HK-2 (cell line): ENCODE measurements around the gene JAM3.

Source experiments
- DNase-seq: peaks from one replicate; pipeline ENCODE4 v3.0.0-alpha.2; 2018; ENCODE audit not compliant: unreplicated experiment

Gene JAM3

DNA sequence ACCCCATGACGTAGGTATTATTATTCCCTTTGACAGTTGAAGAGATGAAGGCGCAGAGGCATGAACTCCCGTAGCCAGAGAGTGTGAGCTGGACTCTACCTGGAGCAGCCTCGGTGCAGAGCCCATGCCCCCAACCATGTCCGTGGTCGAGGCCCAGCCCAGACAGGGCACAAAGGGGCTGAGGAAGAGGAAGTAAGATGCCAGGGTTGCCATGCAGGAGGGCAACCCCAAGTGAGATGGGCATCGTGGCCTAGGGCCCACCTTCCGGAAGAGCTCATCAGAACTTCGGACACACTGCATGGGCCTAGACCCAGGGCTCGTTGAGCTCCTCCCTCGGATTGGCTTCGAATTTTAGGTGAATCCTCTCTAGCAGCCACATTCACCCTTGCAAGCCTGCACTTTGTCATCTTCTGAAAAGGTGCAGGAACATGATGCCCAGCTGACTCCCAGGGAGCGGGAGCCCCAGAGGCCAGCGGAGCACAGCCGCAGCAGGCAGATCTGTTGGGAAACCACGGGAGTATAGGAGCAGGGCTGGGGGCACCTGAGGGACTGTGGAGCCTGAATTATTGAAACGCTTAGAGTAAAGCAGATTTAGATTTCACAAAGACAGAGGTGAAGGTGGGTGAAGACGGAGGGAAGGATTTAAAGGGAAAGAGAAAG is 29.0 kb upstream of the JAM3 start:
- DNase-seq = no peak

DNA sequence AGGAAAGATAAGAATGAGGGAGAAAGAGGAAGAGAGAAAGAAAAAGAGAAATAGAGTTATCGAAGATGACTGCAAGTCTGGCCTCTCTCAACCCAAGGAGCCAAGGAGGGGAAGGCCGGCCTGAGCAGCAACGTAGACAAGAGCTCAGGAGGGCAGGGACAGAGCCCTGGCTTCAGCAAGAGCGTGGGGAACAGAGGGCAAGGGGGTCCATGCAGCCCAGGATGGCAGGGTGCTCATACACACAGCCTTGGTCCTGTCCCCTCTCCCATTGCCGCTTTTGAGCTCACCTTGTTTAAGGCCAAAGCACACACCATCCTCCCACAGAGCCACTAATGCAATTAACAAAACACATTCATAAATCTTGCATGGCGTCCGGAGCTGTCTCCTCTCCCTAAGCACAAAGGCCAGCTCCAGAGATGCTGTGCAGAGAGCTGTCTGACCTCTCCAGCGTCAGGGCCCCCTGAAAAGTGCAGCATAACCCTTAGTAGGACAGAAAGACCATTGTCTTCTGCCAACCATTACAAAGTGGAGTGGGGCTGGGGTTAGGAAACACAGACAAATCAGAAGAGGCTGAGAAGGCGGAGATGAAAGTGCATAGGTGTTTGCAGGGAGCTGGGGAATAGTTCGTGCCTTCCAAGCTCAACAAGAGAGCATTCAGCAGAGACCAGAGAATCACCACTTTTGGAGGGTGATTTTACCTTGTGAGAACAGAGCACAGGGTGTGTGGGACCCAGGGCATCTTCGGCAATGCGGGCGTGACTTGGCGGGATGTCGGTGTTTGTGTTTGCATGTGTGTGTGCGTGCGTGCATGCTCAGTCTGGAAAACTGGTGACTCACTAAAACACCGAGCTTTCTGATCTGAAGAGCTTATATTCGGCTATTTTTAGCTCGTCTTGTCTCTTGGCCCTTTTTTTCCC is 28.2 kb upstream of the JAM3 start:
- DNase-seq = no peak

DNA sequence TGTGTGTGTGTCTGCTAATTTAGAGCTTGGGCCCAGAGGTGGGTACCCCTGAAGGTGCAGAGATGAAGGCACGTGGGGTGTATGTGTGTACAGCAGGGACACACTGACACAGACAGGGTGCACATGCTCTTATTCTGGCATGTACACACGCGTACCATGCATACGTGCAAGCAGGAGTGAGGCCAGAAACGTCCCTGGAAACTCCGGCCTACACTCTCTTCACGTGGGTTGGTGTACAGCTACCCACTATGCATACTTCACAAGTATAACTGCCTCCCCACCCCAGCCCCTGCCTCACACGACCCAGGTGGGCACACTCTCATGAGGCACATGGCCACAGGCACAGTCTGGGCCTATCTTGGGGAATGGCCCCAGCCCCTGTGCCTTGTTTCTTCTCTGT is 27.5 kb upstream of the JAM3 start:
- DNase-seq = no peak

DNA sequence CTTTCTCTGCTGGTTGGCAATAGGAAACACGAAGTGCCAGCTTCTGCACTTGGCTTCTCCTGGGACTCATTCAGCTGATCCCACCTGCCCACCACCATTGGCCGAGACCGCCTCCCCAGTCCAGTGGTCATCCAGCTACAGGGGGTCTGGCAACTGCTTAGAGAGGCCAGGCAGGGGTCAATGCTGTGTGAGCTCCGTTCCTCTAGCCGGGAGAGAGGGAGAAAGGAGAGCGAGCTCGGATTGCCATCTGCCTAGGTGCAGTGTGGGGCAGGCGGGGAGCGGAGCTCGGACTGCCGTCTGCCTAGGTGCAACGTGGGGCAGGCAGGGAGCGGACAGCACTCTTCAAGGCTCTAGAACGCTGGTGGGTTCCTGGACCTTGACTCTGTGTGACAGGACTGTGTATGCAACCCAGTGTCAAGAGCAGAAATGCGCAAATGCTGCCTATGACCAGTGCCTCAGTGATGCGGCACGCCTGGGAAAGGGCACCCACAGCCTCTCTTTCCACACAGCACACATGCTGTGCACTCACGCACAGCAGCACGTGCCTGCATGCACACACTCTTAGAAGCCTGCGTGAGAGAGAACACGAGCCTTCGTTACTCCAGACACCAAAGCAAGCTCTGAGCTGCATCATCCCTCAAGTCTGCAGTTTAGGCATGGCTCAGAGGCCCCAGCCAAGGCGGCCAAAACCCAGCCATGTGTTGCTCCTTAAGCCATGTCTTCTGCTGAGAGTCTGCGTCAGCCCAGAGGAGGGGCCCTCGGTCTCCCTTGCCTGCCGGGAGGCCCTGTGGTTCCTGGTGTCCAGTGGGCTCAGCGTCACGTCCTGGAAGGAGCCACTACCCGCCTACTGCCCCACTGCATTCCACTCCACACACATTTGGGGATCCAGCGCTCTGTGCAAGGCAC is 26.8 kb upstream of the JAM3 start:
- DNase-seq = no peak

DNA sequence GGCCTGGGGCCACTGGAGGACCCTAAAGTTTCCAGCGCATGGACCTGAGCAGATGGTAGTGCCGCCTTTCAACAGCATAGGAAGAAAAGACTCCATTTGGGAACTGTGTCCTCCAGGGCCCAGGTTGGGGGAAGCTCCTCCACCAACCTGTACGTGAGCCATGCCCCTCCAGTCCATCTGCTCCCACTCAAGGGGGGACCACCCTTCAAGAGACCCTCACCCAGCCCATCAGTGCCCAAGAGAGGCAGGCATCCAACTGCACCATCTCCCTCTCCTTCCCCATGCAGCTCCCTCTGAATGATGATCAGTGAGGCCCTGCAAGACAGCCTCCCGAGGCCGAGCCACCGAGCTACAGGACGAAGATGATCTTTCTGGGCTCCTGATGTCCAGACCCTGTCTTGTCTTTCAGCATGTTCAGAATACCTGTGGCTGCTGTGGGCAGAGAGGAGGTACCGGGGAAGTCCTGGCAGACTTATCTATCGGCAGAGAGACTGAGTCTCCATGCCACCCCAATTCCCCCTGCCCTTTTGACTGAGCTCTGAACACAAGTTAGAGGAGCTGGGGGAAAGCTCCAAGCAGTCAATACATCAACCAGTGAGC is 25.0 kb upstream of the JAM3 start:
- DNase-seq = no peak

DNA sequence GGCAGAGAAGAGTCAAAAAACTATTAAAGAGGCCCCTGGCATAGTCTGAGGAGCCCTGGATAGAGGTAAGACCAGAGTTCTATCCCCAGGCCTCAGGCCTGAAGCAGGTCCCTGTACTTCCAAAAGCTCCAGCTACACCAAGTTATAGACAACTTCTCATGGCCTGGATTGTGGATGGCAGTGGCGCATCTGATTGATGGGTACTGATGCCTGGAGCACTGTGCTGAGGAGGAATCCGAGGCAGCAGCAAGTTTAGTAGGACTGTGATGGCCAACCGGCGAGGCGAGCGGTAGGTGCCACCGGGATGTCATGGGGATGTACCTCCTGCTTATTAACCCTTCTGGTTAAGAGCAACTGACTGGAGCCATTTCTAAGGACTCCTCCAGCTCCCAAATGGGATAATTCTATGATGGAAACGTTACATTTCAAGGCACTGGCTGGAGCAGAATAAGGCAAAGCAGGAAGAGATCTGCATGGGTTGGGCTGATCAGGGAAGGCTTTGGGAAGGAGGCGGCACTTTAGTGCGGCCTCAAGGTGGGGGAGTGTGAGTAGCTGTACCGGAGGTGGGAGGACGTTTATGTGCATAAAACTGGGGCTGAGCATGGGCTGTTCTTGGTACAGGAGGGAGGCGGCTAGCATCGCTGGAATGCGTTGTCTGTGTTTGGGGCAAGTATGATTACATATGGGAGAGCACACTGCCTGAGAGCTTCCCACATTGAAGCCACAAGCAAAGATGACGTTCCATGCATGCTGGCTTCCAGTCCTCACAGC is 24.2 kb upstream of the JAM3 start:
- DNase-seq = no peak

DNA sequence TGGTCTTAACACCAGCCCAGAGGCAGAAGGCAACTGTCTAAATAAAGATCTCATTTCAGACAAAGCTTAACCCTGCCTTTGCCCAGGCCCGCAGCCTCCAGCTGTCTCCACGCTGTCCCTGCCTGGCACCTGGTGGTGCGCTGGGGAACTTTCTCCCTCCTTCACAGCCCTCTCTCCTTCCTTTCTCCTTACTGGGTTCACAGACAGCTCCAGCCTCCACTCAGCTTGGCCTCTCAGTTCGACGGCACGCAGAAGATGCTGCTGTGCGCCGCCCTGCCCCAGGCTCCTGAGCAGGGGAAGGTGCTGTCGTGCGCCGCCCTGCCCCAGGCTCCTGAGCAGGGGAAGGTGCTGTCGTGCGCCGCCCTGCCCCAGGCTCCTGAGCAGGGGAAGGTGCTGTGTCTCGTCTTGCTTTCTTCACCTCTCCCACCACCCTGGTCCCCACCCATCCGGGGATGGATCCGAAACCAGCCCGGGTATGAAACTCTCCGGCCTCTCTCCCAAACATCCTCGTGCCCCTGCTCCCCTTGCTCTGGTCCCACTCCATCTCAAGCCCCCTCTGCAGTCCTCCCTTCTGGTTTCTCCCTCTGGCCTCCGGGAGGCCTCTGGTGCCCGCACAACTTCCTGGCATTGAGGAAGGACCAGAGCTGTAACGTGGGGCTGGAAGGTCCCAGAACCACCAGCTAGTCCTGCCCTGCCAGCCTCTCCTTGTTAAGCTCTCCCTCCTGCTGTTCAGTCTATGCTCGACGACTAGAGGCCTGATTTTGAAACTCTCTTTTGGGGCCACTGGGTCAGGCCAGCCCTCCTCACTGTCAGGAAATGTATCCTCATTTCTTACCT is 22.9 kb upstream of the JAM3 start:
- DNase-seq = no peak

DNA sequence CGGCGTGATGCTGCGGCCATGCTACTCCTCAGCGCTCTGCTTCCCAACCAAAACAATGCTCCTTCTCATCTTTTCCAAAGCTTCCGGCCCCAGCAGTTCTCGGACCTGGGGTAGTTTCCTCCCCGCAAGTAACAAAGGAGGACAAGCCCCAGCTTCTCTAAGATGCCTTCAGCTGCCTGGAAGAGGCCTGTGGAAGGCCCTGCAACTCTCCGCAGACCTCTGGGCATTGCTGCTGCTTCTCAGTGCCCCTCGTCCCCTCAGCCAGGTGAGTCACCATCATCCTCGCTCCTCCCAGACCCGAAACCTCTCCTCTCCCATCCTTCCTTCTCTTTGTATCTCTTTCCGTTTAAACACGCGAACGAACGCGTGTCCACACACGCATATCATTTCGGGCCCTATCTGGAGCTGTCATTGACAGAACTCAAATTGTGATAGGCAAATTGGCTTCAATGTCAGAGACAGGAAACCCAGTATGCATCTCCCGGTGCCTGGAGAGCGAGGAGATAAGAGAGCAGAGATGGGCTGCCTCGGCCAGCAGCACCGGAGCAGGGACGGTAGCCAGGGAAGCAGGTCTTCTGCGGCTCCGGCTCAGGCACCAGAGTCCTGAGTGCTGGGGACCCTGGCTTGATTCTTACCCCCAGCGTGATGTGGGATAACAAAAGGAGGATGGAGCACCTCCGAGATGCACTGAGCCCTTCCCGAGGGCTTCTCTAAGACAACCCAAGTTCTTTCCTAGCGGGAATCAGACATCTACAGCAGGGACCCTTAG is 22.0 kb upstream of the JAM3 start:
- no peak for DNase-seq

DNA sequence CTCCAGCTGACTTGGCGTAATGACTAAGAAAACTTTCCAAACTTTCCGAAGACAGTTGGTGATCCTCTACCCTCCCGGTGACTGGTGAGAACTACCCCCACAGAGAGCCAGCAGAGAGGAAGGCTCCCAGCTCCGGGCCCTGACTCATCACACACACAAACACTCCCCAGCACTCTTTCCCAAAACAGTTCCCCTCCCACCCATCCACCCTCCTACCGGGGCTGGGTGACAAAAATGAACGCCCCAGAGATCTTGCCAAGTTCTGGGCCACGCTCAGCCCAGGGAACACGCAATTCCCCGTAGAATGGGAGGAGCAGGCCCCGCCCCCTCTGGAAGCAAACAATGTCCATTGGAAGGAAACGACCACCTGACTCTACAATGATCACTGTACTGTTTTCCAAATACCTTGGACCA is 21.3 kb upstream of the JAM3 start:
- DNase-seq = no peak

DNA sequence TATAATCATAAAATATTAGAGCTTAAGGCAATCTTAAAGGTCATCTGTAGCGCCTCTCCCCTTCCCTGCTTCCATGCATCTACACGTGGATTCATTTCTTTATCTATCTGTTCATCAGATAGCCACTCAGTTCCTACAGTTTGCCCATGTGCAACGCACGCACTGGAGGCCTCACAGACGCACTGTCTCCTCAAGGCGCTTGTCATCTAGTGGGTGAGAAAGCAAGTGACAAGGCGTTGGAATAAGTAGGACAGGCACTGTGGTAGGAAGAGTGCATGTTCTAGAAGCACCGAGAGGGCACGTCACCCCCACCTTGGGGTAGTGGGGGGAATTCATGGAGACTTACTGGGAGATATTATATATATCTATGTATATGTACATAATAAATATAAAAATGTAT is 20.8 kb upstream of the JAM3 start:
- no peak for DNase-seq

DNA sequence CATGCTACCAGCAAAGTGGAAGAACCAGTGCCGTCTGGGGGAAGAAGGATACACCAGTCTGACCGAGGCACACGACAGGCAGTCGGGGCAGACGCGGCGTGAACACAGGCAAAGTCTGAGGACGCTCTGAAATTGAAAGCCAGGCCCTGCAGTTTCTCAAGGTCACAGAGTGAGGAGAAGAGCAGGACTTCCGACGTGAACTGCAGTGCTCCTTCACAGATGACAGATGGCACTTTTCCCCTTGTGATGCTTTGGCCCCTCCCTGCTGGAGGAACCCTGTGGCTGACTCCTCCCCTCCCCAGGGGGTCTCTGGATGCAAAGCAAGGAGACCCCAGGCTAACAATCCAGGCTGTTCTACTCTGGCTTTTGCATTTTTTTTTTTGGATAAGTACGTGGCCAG is 19.6 kb upstream of the JAM3 start:
- DNase-seq = no peak

DNA sequence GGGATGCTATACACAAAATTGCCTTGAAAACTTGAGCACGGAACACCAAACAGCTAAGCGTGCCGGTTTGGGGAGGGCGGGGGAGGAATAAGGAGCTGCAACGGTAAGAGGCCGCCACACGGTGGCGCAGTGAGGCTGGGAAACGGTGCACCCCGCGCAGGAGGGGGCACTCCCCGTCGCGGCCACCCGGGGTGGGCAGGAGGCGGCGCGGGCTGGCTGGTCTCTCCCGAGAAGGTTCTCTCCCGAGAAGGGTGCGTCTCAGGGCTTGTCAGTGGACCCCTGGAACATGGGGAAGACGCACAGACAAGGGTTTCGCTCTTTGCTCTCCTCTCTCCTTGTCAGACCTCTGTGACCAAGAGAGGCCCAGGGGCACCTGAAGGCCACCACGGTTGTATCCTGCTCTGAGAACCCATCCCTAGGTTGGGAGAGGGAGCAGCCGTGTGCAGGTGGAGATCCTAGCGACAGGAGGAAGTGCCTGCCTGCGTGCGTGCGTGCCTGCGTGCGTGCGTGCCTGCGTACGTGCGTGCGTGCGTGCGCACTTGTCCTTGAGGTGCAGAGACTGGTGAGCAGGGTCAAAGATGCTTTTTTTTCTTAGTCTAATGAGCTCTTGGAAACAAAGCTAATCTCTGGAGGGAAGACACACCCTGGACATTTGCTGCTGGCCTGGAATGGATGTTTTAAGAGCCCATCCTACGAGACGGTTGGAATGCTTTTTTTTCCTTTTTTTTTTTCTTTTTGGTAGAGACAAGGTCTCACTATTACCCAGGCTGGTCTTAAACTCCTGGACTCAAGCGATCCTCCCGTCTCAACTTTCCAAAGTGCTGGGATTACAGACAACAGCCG is 18.1 kb upstream of the JAM3 start:
- DNase-seq = peak; percentile 46

DNA sequence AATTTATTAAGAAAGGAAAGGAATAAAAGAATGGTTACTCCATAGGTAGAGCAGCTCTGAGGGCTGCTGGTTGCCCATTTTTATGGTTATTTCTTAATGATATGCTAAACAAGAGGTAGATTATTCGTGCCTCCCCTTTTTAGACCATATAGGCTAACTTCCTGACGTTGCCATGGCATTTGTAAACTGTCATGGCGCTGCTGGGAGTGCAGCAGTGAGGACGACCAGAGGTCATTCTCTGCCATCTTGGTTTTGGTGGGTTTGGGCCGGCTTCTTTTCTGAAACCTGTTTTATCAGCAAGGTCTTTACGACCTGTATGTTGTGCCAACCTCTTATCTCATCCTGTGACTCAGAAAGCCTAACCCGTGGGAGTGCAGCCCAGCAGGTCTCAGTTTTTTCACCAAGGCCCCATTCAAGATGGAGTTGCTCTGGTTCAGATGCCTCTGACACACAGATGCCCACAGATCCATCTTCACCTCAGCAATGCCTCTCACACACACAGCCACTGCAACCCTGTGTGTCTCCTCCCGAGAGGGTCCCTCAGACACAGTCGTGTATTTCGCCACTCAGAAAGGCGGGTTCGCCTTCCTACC is 16.4 kb upstream of the JAM3 start:
- no peak for DNase-seq

DNA sequence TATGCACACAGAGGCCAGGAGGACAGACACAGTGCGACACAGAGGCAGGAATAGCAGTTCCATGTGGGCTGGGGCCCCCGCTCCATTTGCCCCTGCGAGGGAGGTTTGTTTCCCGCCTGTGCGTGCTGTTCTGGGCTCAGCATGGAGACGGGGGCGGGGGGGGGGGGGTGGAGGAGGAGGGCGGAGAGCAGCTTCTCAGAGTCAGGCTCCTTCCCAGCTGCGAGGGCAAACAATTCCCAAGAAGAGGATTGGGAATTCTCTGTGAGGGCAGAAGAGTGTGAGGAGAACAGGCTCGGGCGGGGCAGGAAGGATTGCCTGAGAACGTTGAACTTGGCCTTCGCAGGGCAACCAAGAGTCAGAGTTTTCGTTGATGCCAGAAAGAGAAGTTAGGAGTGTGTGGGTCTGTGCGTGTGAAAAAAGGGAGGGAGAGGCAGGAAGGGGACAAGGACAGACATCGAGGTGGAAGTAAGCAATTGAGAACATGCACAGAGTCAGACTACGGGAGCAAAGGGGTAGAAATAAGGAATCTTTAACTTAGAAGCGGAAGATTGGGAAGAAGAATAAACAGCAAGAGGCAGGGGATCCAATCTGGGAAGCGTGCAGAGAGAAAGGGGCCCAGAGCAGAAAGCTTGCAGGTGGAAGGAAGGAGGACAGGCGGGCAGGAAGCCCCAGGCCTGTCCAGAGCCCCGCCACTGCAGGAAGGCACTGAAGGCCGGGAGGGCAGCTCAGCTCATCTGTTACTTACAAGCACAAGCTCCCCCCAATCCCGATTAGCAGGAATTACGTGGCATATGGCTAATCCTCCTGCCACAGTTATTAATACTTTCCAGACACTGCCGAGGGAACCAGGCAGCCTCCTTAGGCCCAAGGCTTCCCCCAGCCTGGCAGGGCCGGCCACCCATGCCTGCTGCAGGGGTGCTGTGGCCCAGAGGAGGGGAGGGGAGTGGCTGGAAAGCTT is 15.6 kb upstream of the JAM3 start:
- DNase-seq = no peak

DNA sequence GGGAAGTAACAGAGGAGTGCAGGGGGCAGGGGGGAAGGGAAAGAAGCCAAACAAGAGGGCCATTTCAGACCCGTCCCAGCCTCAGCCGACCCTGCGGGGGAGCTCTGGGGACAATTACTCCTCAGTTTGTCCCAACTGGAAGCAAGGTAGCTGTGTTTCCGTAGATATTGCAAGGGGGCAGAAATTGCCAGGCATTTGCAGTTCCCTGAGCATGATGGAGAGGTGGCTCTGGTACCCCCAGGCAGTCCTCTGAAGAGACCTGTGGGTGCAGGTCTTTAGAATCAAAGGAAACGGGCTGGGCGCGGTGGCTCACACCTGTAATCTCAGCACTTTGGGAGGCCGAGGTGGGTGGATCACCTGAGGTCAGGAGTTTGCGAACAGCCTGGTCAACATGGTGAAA is 13.8 kb upstream of the JAM3 start:
- DNase-seq = no peak

DNA sequence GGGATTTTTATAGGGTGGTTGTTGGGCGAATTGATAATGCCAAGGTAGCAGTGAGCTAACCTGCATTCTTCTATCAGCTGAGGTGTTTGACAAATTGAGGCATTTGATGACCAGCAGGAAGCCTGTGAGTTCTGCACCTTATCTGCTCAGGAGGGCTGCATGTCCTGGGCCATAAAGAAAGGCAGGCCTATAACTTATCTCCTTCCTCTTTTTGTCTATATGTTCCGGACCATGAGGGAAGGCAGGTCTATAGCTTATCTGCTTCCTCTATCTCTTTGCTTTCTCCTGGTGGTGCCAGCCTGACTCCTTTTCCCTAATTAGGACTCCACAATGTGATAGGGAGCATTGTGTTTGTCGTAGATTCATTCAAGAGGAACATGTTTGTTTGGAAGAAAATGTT is 8.6 kb upstream of the JAM3 start:
- no peak for DNase-seq
